ENCODE results near the gene SLC2A10. TPM values are rescaled to one million over a fixed set of nuclear protein-coding genes. Genes with fewer than 3 reads are reported as not detected.

Gene SLC2A10
- total RNA-seq, 1 donor from 2014 or later = 12.7 TPM

GRCh38 chr20:46713957-46714834 lies 4.7 kb downstream of the SLC2A10 start:
- peaks cover 33% of the 10 kb centered on the region for H4K20me1 ChIP-seq (ENCODE audit: insufficient read depth, low read length)
- Mint-ChIP-seq H3K9me3 (ENCODE audit: unreplicated experiment) (peaks cover 1% of the 10 kb centered on the region), H3K36me3 (ENCODE audit: low read depth, unreplicated experiment) (peaks cover 7% of the 10 kb centered on the region), H3K4me3 (ENCODE audit: unreplicated experiment) (no peak overlapping the region), H3K27ac (ENCODE audit: unreplicated experiment) (no peak overlapping the region), H3K4me1 (ENCODE audit: low read depth, unreplicated experiment) (peaks cover 11% of the 10 kb centered on the region), H3K27me3 (ENCODE audit: low read depth, unreplicated experiment) (peaks cover 3% of the 10 kb centered on the region)
- no peak overlapping the region for H3K9ac ChIP-seq (ENCODE audit: low read length)
- H3K27me3 ChIP-seq (ENCODE audit: insufficient read depth, low read length) = no peaks in the 10 kb centered on the region
- FAIRE-seq (no peak), DNase-seq (ENCODE audit: low read depth) (no peak)
- no peaks in the 10 kb centered on the region for H3K36me3 ChIP-seq (ENCODE audit: insufficient read depth, low read length)
- TF ChIP-seq CTCF (IDR thresholded peaks at IDR 0.05; ENCODE audit: insufficient read depth, low read depth, low read length) (no peak), EZH2 (IDR thresholded peaks at IDR 0.05; ENCODE audit: insufficient read depth, low read length) (no peak)
- H2AFZ ChIP-seq (ENCODE audit: low read depth, low read length) = no peak overlapping the region
- no peak overlapping the region for H3K4me2 ChIP-seq (ENCODE audit: low read length)
- H3K4me1 ChIP-seq (ENCODE audit: insufficient read depth, low read length) = peaks cover 17% of the 10 kb centered on the region
- H3K4me3 ChIP-seq (ENCODE audit: insufficient read depth, low read depth, low read length) = no peak overlapping the region
- no peaks in the 10 kb centered on the region for H3K9me3 ChIP-seq (ENCODE audit: insufficient read depth, low read depth, low read length)
- no peak overlapping the region for H3K27ac ChIP-seq (ENCODE audit: low read depth, low read length)
- peaks cover 39% of the 10 kb centered on the region for H3K79me2 ChIP-seq (ENCODE audit: insufficient read depth, low read length)

- H3K27me3 Mint-ChIP-seq (ENCODE audit: low read depth, unreplicated experiment) = peaks cover 3% of the 10 kb centered on the region
- peaks cover 15% of the 10 kb centered on the region for H3K36me3 Mint-ChIP-seq (ENCODE audit: low read depth, unreplicated experiment)
- no peak overlapping the region for H3K4me3 ChIP-seq (ENCODE audit: insufficient read depth, low read depth, low read length)
- H3K27ac Mint-ChIP-seq (ENCODE audit: unreplicated experiment) = no peak overlapping the region
- peaks cover 6% of the 10 kb centered on the region for H3K4me1 Mint-ChIP-seq (ENCODE audit: low read depth, unreplicated experiment)
- H3K79me2 ChIP-seq (ENCODE audit: insufficient read depth, low read length) = peaks cover 35% of the 10 kb centered on the region
- no peak overlapping the region for H3K9ac ChIP-seq (ENCODE audit: low read length)
- H3K27me3 ChIP-seq (ENCODE audit: insufficient read depth, low read length) = no peaks in the 10 kb centered on the region
- peaks cover 12% of the 10 kb centered on the region for H3K4me1 ChIP-seq (ENCODE audit: insufficient read depth, low read length)
- peak overlapping the region; percentile 13 for H3K4me2 ChIP-seq (ENCODE audit: low read length)
- H4K20me1 ChIP-seq (ENCODE audit: insufficient read depth, low read length) = peaks cover 33% of the 10 kb centered on the region
- DNase-seq (ENCODE audit: low read depth) (peak; percentile 57), FAIRE-seq (no peak)
- H3K4me3 Mint-ChIP-seq (ENCODE audit: unreplicated experiment) = no peak overlapping the region
- H3K36me3 ChIP-seq (ENCODE audit: insufficient read depth, low read length) = no peaks in the 10 kb centered on the region
- peaks cover 4% of the 10 kb centered on the region for H3K9me3 Mint-ChIP-seq (ENCODE audit: unreplicated experiment)
- H2AFZ ChIP-seq (ENCODE audit: low read depth, low read length) = no peak overlapping the region
- H3K27ac ChIP-seq (ENCODE audit: low read depth, low read length) = no peak overlapping the region
- no peaks in the 10 kb centered on the region for H3K9me3 ChIP-seq (ENCODE audit: insufficient read depth, low read depth, low read length)
- TF ChIP-seq CTCF (IDR thresholded peaks at IDR 0.05; ENCODE audit: insufficient read depth, low read depth, low read length) = no peak
- TF ChIP-seq EZH2 (IDR thresholded peaks at IDR 0.05; ENCODE audit: insufficient read depth, low read length) = no peak
These were observed 5.9 kb downstream of the SLC2A10 start for GRCh38 chr20:46715292-46715756.
